ENCODE data around the gene CLRN1.

Gene CLRN1

GRCh38 chr3:150960708-150961684, 11.5 kb downstream of the CLRN1 start:
- TF ChIP-seq GATA3 (IDR thresholded peaks at IDR 0.05; ENCODE audit: low read depth, low read length) (no peak), GATA2 (IDR thresholded peaks at IDR 0.05; ENCODE audit: low read depth, low read length) (no peak)

- TF ChIP-seq GATA2 (IDR thresholded peaks at IDR 0.05; ENCODE audit: low read depth, low read length), result no peak
- TF ChIP-seq GATA3 (IDR thresholded peaks at IDR 0.05; ENCODE audit: low read depth, low read length), result no peak
These were observed 13.8 kb downstream of the CLRN1 start for GRCh38 chr3:150958683-150959082.

GRCh38 chr3:150956376-150956775, 16.2 kb downstream of the CLRN1 start:
- TF ChIP-seq GATA2 (IDR thresholded peaks at IDR 0.05; ENCODE audit: low read depth, low read length), result no peak
- TF ChIP-seq GATA3 (IDR thresholded peaks at IDR 0.05; ENCODE audit: low read depth, low read length), result no peak

- no peak for TF ChIP-seq GATA3 (IDR thresholded peaks at IDR 0.05; ENCODE audit: low read depth, low read length)
- TF ChIP-seq GATA2 (IDR thresholded peaks at IDR 0.05; ENCODE audit: low read depth, low read length), result no peak
These were observed 20.6 kb downstream of the CLRN1 start for GRCh38 chr3:150951923-150952322.

GRCh38 chr3:150945226-150946032, 27.1 kb downstream of the CLRN1 start:
- TF ChIP-seq GATA2 (IDR thresholded peaks at IDR 0.05; ENCODE audit: low read depth, low read length) (no peak), GATA3 (IDR thresholded peaks at IDR 0.05; ENCODE audit: low read depth, low read length) (no peak)

GRCh38 chr3:150942221-150942620, 30.3 kb downstream of the CLRN1 start:
- TF ChIP-seq GATA2 (IDR thresholded peaks at IDR 0.05; ENCODE audit: low read depth, low read length), result no peak
- no peak for TF ChIP-seq GATA3 (IDR thresholded peaks at IDR 0.05; ENCODE audit: low read depth, low read length)

- TF ChIP-seq GATA3 (IDR thresholded peaks at IDR 0.05; ENCODE audit: low read depth, low read length) (no peak), GATA2 (IDR thresholded peaks at IDR 0.05; ENCODE audit: low read depth, low read length) (no peak)
These were observed 35.8 kb downstream of the CLRN1 start for GRCh38 chr3:150936693-150937092.

- TF ChIP-seq GATA2 (IDR thresholded peaks at IDR 0.05; ENCODE audit: low read depth, low read length) (no peak), GATA3 (IDR thresholded peaks at IDR 0.05; ENCODE audit: low read depth, low read length) (no peak)
These were observed 39.0 kb downstream of the CLRN1 start for GRCh38 chr3:150933473-150933995.

GRCh38 chr3:150931745-150932144, 40.8 kb downstream of the CLRN1 start:
- TF ChIP-seq GATA2 (IDR thresholded peaks at IDR 0.05; ENCODE audit: low read depth, low read length), result no peak
- no peak for TF ChIP-seq GATA3 (IDR thresholded peaks at IDR 0.05; ENCODE audit: low read depth, low read length)

GRCh38 chr3:150930839-150931238, 41.7 kb downstream of the CLRN1 start:
- TF ChIP-seq GATA3 (IDR thresholded peaks at IDR 0.05; ENCODE audit: low read depth, low read length) (no peak), GATA2 (IDR thresholded peaks at IDR 0.05; ENCODE audit: low read depth, low read length) (no peak)

GRCh38 chr3:150928234-150928633, 44.3 kb downstream of the CLRN1 start:
- TF ChIP-seq GATA3 (IDR thresholded peaks at IDR 0.05; ENCODE audit: low read depth, low read length) (no peak), GATA2 (IDR thresholded peaks at IDR 0.05; ENCODE audit: low read depth, low read length) (no peak)

- TF ChIP-seq GATA3 (IDR thresholded peaks at IDR 0.05; ENCODE audit: low read depth, low read length) (no peak), GATA2 (IDR thresholded peaks at IDR 0.05; ENCODE audit: low read depth, low read length) (no peak)
These were observed 46.2 kb downstream of the CLRN1 start for GRCh38 chr3:150926328-150926727.

- TF ChIP-seq GATA3 (IDR thresholded peaks at IDR 0.05; ENCODE audit: low read depth, low read length) (no peak), GATA2 (IDR thresholded peaks at IDR 0.05; ENCODE audit: low read depth, low read length) (no peak)
These were observed 46.8 kb downstream of the CLRN1 start for GRCh38 chr3:150925751-150926201.

GRCh38 chr3:150922611-150923010, 49.9 kb downstream of the CLRN1 start:
- TF ChIP-seq GATA3 (IDR thresholded peaks at IDR 0.05; ENCODE audit: low read depth, low read length), result no peak
- no peak for TF ChIP-seq GATA2 (IDR thresholded peaks at IDR 0.05; ENCODE audit: low read depth, low read length)

Data from SH-SY5Y (cell line).